ENCODE data around the gene RPTOR.

DNA sequence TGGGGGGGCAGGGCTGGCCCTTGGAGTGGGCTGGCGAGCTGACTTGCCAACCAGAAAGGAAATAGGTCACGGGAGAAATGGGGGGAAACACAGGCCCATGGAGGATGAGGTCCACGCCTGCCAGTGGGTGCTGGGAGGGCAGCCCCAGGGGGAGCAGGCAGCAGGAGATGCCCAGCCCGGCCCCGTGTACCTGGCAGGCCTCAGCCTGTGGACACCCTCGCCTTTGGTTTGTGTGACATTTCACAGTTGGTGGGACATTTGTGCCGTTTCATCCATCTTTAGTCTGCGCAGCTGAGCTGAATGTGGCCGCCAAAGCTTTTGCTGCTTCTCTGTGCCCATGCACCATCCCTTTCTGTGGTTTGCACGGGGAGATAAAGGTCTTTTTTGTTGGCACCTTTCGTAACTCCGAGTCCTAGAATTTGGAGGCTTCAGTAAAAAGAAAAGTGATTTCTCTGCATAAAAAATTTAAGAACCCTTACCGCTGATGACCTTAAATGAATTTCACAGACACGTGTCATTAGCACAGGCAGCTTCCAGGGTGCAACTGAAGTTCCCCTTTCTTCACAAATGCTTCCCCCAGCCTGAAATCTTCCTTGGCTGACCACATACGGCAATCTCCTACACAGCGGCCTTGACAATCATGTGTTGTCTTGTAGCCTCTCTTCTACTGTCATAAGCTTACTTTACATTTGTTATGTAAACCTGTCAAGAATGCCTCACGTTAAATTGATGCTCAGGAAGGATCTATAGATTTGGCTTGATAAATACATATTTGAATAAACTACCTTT, 193.6 kb downstream of the RPTOR start:
- TF ChIP-seq GATA3 (IDR thresholded peaks at IDR 0.05; ENCODE audit: low read depth, low read length) (no peak), GATA2 (IDR thresholded peaks at IDR 0.05; ENCODE audit: low read depth, low read length) (no peak)
